ENCODE results near the gene VPS52.
"Not testable (repeated sequence)": the region's sequence is repeated elsewhere in the genome, so short reads cannot be mapped to it uniquely, and the experiment has no call there.

VPS52 gene

DNA sequence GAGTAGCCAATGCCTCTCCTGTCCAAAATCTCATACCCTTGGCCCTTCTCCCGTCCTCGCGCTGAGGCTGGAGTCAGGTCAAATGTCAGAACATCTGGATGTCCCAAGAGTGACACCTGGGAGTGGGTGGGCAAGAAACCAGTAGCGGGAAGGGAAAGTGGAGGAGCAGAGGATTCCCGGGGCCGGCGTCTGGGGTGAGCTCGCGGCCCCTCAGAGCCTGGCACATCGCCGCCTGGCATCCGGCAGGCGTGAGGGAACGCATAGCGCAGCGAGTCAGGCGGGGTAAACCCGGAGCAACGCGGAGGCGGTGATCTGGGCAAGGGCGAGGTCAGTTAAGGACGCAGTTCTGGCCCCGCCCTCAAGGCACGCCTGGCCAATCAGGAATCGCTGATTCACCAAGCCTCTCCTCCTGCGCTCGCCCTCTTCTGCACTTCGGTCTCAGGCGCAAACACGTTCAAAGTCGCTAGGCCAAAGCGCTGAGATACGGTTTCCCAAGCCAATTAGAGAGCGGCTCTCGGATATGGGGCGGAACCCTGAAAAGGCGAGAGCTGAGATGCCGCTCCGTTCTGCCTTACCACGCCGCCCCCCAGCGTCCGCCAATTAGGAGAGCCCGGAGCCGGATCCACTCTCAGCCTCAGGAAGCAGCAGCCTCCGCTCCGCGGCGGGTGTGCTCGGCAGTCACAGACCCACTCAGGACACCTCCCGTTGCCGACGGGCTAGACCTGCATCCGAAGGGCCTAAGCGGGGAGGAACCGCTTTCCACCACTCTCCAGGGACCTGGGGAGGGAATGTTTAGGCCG, 22.5 kb downstream of the VPS52 start:
- peak; percentile 99 for DNase-seq

DNA sequence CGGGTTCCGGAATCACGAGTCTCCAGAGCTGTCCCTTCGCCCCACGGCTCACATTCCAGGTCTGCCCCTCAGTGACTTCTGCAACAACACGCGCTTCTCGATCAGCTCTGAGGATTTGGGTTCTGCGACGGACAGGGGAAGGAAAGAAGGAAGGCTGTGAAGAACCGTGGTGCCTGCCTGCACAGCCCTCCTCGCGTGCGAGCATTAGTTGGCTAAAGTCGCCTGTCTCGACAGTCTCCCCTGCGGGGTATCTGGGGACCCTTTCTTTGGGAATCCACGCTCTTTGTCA, 23.1 kb downstream of the VPS52 start:
- no peak for DNase-seq

- DNase-seq: peak; percentile 90
Measured at GRCh38 chr6:33247977-33248642, 23.6 kb downstream of the VPS52 start.

DNA sequence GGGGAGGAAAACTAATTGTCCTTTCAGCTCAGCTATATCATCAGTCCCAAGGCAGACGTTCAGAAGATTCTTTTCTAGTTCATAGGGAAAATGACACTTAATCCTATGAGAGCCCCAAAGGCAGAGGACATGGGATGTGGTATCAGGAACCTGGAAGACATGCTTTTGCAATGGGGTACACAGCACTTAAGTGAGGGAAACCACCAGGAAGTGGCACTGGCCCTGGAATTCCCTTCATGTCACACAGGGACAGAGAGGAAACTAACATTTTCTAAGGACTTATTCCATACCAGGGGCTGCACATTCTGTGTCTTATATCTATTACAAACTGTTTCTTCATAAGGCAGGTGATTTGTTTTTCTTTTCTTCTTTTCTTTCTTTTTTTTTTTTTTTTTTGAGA, 28.2 kb downstream of the VPS52 start:
- DNase-seq: peak; percentile 9

- no peak for DNase-seq
Measured at GRCh38 chr6:33241968-33242367, 29.7 kb downstream of the VPS52 start.

- DNase-seq: peak; percentile 17
Measured at GRCh38 chr6:33237741-33238140, 33.9 kb downstream of the VPS52 start.

GRCh38 chr6:33236852-33237251, 34.8 kb downstream of the VPS52 start:
- DNase-seq: peak; percentile 6

DNA sequence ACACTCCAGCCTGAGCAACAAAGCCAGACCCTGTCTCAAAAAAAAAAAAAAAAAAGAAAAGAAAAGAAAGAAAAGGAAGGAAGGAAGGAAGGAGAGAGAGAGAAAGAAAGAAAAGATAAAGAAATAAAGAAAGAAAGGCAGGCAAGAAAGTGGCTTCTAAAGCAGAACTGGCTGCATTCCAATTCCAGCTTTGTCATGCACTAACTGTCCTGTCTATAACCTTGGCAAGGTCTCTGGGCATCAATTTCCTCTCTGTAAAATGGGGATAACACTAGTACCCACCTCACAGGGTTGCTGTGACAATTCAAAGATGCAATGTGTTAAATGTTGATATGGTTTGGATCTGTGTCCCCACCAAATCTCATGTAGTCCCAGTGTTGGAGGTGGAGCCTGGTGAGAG, 35.3 kb downstream of the VPS52 start:
- DNase-seq: no peak

DNA sequence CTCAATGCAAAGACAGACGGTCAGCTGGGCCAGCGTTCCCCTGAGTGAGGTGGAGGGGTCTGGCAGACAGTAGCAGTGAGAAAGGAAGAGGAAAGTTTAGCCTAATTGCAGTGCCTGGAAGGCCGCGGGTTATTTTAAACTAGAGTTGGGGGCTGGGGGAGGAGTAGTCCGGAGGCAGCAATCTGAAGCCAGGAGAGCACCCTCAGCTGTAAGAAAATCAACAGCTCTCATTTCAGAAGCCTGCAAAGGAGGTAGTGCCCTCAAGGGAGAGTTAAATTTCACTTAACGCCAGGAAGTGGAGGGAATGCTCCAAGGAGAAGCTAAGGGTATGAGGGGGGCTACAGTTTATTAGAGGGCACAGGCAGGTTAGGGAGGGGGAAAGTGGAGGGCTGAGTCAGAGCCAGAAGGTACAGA, 36.4 kb downstream of the VPS52 start:
- DNase-seq: peak; percentile 78

GRCh38 chr6:33226503-33227120, 45.1 kb downstream of the VPS52 start:
- not testable (repeated sequence) for DNase-seq

DNA sequence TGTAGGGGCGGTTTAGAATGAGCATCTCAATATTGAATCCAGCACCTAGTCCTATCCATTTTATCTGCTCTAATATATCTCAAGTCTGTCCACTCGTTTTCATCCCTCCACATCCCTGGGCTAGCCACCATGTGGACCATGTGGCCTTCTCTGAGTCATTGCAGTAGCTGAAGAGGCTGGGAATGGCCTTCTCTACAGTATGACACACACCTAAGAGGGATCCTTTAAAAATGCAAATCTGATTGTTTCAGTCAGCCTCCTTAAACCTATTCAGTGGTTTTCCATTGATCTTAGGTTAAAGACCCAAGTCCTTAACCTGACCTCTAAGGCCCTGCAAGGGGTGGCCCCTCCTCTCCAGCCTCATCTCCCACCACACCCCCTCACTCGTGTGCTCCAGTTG, 54.0 kb downstream of the VPS52 start:
- no peak for DNase-seq

- DNase-seq: no peak
Measured at GRCh38 chr6:33217246-33217645, 54.4 kb downstream of the VPS52 start.

DNA sequence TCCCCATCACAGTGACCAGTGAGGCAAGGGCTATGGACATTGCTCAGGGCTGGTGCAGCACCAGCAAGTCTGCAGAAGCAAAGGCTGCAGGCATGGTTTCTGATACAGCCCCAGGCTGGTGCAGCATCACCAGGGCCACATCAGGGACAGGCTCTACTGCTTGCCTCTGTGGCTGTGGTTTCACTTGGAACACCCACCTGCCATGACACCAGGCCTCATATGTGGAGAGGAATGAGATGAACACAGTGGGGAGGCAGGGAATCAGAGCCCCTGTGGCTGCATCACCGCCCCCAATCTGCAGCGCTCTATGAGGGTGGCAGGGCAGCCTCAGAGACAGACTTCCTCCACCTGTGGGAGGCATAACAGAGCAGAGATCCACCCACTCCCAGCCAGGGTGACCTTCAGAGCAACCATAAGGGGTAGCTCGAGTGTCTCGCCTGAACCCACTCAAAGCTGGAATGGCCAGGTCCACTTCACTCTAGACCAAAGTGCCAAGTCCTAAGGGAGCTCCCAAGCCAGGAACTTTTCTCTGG, 55.5 kb downstream of the VPS52 start:
- no peak for DNase-seq

- no peak for DNase-seq
Measured at GRCh38 chr6:33215271-33216116, 56.2 kb downstream of the VPS52 start.

DNA sequence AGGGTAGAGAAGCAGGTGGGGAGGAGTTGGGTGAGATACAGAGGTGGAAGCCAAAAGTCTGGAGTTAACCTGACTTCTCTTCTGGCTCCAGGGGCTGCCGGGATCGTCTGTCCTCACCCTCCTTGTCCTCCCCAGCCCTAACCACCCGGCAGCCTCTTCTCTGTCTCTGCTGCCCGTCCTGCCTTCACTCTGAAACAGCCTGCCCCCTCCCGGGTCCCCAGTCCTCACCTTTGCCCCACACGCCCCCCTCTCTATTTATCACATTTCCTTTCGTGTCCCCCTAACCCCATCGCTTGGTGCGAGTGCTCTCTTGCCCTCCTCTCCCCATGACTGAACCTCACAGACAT, 57.7 kb downstream of the VPS52 start:
- DNase-seq: no peak

DNA sequence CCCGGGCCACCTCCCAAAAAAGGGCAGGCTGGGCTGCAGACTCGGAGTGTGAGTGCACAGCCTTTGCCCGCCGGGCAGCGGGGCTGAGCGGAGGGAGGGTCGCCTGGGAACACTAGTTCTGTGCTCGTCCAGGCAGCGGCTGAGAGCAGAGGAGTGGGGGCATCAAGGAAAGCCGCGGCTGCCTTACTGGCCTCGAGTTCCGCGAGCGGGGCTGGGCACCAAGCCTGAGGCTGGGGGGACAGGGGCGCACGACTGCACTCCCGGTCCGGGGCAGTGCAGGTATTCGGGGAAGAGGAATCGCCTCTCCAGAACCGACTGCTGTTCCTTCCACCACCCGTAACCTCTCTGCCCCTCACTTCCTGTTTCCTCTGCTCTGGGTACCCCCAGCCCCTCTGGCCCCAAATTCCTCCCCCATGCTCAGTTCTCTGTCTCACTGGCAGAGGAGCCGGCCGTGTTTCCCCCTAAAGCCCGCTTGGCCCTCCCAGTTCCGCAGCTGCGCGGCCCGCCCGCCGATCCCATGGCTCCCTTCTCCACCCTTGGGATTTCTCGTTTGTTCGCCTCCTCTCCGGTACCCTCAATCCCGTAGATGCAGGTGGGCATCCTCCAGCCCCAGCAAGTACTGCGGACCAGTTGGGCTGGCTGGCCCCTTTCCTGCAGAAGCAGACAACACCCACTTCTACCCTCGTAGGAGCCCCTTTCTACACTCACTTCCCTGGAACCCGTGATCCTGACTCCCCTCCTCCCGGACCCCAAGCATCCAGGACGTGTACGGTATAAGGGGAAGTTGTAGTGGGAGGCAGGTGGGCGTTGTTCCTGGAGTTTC, 58.3 kb downstream of the VPS52 start:
- peak; percentile 77 for DNase-seq

GRCh38 chr6:33212857-33213165, 58.9 kb downstream of the VPS52 start:
- no peak for DNase-seq

DNA sequence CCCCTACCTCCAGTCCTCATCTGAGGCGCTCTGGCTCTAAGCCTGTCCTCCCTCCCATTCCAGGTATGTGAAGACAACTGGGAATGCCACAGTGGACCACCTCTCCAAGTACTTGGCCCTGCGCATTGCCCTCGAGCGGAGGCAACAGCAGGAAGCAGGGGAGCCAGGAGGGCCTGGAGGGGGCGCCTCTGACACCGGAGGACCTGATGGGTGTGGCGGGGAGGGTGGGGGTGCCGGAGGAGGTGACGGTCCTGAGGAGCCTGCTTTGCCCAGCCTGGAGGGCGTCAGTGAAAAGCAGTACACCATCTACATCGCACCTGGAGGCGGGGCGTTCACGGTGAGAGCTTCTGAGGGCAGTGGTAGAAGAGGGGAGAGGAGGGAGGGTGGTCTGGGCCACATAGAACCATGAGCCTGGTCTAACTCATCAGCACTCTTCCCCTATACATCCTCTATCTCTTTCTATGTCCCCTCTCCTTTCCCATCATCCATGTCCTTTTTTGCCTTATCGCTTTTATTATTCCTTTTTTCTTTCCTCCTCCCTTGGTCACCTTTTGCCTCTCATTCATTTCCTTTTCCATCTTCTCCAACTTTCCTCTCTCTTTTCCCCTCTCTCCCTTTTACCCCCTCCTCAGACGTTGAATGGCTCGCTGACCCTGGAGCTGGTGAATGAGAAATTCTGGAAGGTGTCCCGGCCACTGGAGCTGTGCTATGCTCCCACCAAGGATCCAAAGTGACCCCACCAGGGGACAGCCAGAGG, 59.8 kb downstream of the VPS52 start:
- DNase-seq: no peak

- no peak for DNase-seq
Measured at GRCh38 chr6:33211136-33211535, 60.5 kb downstream of the VPS52 start.

DNA sequence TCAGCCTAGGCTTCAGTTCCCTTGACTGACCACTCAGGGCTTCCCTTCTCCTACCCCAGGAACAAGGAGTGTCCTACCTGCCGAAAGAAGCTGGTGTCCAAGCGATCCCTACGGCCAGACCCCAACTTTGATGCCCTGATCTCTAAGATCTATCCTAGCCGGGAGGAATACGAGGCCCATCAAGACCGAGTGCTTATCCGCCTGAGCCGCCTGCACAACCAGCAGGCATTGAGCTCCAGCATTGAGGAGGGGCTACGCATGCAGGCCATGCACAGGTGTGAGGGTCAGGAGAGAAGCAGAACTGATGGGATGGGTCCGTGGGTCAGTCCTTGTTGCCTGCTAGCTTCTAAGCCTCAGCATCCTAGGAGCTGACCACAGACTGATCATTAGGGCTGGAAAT, 61.8 kb downstream of the VPS52 start:
- no peak for DNase-seq

- DNase-seq: peak; percentile 81
Measured at GRCh38 chr6:33208091-33208967, 63.3 kb downstream of the VPS52 start, which contains the start of gene RING1. Gene RING1, plus strand, starts transcription at chr6:33208500. Its CDS starts 323 bp downstream, at chr6:33208823.

All from islet precursor cell (in vitro differentiated cells).